ENCODE data around the gene ZSCAN12. TPM values are rescaled to one million over a fixed set of nuclear protein-coding genes. Genes with fewer than 3 reads are reported as not detected.
A peak's percentile ranks its signal among the peaks of the same experiment; 100 is the strongest.
"Not testable (repeated sequence)": the region's sequence is repeated elsewhere in the genome, so short reads cannot be mapped to it uniquely, and the experiment has no call there.

The ZSCAN12 gene
- total and polyA plus RNA-seq, 2 experiments from 2014 or later: 7.0 to 12.0 TPM

GRCh38 chr6:28407401-28407800 lies 7.9 kb upstream of the ZSCAN12 start:
- Histone ChIP-seq H3K9me3 (ENCODE audit: low read depth) (no peaks in the 10 kb centered on the region), H3K4me1 (ENCODE audit: low read depth) (no peaks in the 10 kb centered on the region), H3K36me3 (no peaks in the 10 kb centered on the region), H3K27me3 (no peaks in the 10 kb centered on the region), H3K4me3 (no peak overlapping the region), H3K27ac (no peak overlapping the region)
- DNase-seq (ENCODE audit: low read depth in 1 of 2, low spot score in 1 of 2): no peak
- no peak for TF ChIP-seq CTCF (IDR thresholded peaks at IDR 0.05; ENCODE audit: low read depth, low read length)

- not testable (repeated sequence) for H3K4me3 ChIP-seq; H3K9me3 ChIP-seq (ENCODE audit: low read depth); H3K4me1 ChIP-seq (ENCODE audit: low read depth); DNase-seq (ENCODE audit: low read depth in 1 of 2, low spot score in 1 of 2); H3K36me3 ChIP-seq; H3K27ac ChIP-seq; H3K27me3 ChIP-seq
Observed at GRCh38 chr6:28403923-28404322, 4.4 kb upstream of the ZSCAN12 start.

- Histone ChIP-seq H3K27me3 (peaks cover 5% of the 10 kb centered on the region), H3K36me3 (no peaks in the 10 kb centered on the region)
Observed at GRCh38 chr6:28402197-28402596, 2.6 kb upstream of the ZSCAN12 start.

GRCh38 chr6:28401172-28401571 lies 1.6 kb upstream of the ZSCAN12 start:
- no peak overlapping the region for H3K4me3 ChIP-seq
- peaks cover 6% of the 10 kb centered on the region for H3K4me1 ChIP-seq (ENCODE audit: low read depth)
- peaks cover 5% of the 10 kb centered on the region for H3K27me3 ChIP-seq
- H3K27ac ChIP-seq: no peak overlapping the region
- H3K36me3 ChIP-seq: peaks cover 7% of the 10 kb centered on the region
- peak in 1 of 2 donors; percentile 12 for DNase-seq (ENCODE audit: low read depth in 1 of 2, low spot score in 1 of 2)
- no peaks in the 10 kb centered on the region for H3K9me3 ChIP-seq (ENCODE audit: low read depth)
- TF ChIP-seq CTCF (IDR thresholded peaks at IDR 0.05; ENCODE audit: low read depth, low read length): no peak

More at GRCh38 chr6:28402197-28402596, 2.6 kb upstream of the ZSCAN12 start:
- Histone ChIP-seq H3K4me1 (ENCODE audit: low read depth) (peaks cover 6% of the 10 kb centered on the region), H3K4me3 (no peak overlapping the region), H3K9me3 (ENCODE audit: low read depth) (no peaks in the 10 kb centered on the region), H3K27ac (no peak overlapping the region)
- TF ChIP-seq CTCF (IDR thresholded peaks at IDR 0.05; ENCODE audit: low read depth, low read length): no peak
- no peak for DNase-seq (ENCODE audit: low read depth in 1 of 2, low spot score in 1 of 2)

- no peak for DNase-seq (ENCODE audit: low read depth in 1 of 2, low spot score in 1 of 2)
- Histone ChIP-seq H3K4me3 (peak overlapping the region; percentile 87), H3K9me3 (ENCODE audit: low read depth) (no peaks in the 10 kb centered on the region), H3K4me1 (ENCODE audit: low read depth) (peaks cover 6% of the 10 kb centered on the region), H3K36me3 (peaks cover 7% of the 10 kb centered on the region), H3K27ac (peak overlapping the region; percentile 9), H3K27me3 (peaks cover 5% of the 10 kb centered on the region)
- no peak for TF ChIP-seq CTCF (IDR thresholded peaks at IDR 0.05; ENCODE audit: low read depth, low read length)
Observed at GRCh38 chr6:28400122-28400451, 540 bp upstream of the ZSCAN12 start.

GRCh38 chr6:28395918-28396317 lies 3.6 kb downstream of the ZSCAN12 start:
- no peak for TF ChIP-seq CTCF (IDR thresholded peaks at IDR 0.05; ENCODE audit: low read depth, low read length)
- peaks cover 20% of the 10 kb centered on the region for H3K36me3 ChIP-seq

More at GRCh38 chr6:28395918-28396317, 3.6 kb downstream of the ZSCAN12 start:
- no peak overlapping the region for H3K4me3 ChIP-seq
- no peak overlapping the region for H3K27ac ChIP-seq
- DNase-seq (ENCODE audit: low read depth in 1 of 2, low spot score in 1 of 2): no peak
- H3K9me3 ChIP-seq (ENCODE audit: low read depth): no peaks in the 10 kb centered on the region
- peaks cover 6% of the 10 kb centered on the region for H3K4me1 ChIP-seq (ENCODE audit: low read depth)
- no peaks in the 10 kb centered on the region for H3K27me3 ChIP-seq
